Fibroblast of villous mesenchyme (primary cell): Measurements from ENCODE around the gene SPECC1. TPM values are rescaled to one million over a fixed set of nuclear protein-coding genes. Genes with fewer than 3 reads are reported as not detected.

ENCODE experiments used
- DNase-seq: peaks from one replicate; pipeline ENCODE4 v3.0.0-alpha.2; 2010; ENCODE audit warnings: low read depth
- H3K4me3 ChIP-seq: 2 replicates; pipeline ENCODE4 v1.5.1; 2011; ENCODE audit warnings: low read depth, mild to moderate bottlenecking, low read length
- total RNA-seq: library from RNA; depleted of rRNA; stranded (reverse); fragments of >200 nt; gene quantifications from 2 replicates; pipeline ENCODE4 v1.2.3, GENCODE V29; 2012
- TF ChIP-seq, protein P1 (sequence below): IDR thresholded peaks from 2 replicates; pipeline ENCODE4 v1.5.1; 2012; ENCODE audit warnings: low read depth, mild to moderate bottlenecking, low read length; ENCODE audit not compliant: insufficient read depth

The SPECC1 gene
- total RNA-seq, 1 donor: 148 TPM

DNA sequence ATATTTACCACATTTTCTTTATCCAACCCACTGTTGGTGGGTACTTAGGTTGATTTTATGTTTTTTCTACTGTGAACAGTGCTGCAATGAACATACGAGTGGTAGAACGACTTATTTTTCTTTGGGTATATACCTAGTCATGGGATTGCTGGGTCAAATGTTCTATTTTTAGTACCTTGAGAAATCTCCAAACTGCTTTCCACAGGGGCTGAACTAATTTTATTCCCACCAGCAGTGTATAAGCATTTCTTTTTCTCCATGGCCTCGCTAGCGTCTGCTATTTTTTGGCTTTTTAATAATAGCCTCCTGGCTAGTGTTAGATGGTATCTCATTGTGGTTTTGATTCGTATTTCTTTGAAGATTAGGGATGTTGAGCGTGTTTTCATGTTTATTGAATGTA lies 255.8 kb downstream of the SPECC1 start:
- TF ChIP-seq, protein P1, sequence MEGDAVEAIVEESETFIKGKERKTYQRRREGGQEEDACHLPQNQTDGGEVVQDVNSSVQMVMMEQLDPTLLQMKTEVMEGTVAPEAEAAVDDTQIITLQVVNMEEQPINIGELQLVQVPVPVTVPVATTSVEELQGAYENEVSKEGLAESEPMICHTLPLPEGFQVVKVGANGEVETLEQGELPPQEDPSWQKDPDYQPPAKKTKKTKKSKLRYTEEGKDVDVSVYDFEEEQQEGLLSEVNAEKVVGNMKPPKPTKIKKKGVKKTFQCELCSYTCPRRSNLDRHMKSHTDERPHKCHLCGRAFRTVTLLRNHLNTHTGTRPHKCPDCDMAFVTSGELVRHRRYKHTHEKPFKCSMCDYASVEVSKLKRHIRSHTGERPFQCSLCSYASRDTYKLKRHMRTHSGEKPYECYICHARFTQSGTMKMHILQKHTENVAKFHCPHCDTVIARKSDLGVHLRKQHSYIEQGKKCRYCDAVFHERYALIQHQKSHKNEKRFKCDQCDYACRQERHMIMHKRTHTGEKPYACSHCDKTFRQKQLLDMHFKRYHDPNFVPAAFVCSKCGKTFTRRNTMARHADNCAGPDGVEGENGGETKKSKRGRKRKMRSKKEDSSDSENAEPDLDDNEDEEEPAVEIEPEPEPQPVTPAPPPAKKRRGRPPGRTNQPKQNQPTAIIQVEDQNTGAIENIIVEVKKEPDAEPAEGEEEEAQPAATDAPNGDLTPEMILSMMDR: no peak
- no peak for DNase-seq

DNA sequence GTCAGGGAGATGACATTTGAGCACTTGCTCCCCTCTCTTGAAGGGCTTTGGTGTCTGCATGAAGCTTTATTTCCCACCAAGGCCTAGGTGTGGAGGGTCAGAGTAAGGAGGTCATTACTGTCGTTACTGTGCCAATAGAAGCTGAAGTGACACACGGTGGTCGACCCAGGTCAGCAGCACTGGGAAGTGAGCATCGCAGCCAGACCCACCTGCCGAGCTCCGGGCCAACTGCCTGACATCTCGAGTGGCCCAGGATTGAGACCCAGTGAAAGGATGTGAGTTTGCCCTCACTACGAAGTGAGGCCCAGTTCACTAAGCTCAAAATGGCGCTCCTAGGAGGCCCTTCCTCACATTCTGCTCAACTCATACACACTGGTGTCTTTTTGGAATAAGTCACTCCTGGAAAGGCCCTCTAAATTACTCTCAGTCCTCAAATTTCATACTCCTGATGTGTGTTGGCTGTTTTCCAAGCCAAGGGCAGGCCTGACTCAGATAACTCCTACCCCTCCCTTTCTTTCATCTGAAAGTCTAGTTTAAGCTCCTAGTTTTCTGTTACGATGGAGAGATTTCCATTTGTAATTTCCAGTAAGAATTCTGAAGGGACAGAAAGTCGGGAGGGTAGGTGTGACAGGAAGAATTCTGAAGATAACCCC lies 257.8 kb downstream of the SPECC1 start:
- H3K4me3 ChIP-seq: no peak overlapping the region
- peak; percentile 42 for DNase-seq

More for the DNA sequence above, 255.8 kb downstream of the SPECC1 start:
- no peak overlapping the region for H3K4me3 ChIP-seq

DNA sequence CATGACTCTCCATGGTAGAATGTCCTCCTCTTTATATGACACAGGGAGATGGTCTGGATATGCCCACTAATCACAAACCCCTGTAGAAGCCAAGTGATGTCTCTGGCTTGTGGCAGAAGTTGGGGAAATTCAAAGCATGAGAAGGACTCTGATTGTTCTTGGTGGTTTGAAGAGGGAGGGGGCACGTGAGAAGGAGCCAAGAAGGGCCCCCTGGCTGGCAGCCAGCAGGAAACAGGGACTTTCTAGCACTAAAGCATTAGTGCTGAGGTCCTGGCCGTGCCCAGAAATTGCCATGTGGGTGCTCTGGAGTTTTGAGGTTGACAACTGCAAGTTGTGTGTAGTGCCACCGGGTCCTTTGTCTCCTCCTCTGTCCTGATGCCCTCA lies 258.3 kb downstream of the SPECC1 start:
- H3K4me3 ChIP-seq: no peak overlapping the region
- TF ChIP-seq, protein P1: no peak
- DNase-seq: no peak

More for the DNA sequence above, 257.8 kb downstream of the SPECC1 start:
- TF ChIP-seq, protein P1: no peak

DNA sequence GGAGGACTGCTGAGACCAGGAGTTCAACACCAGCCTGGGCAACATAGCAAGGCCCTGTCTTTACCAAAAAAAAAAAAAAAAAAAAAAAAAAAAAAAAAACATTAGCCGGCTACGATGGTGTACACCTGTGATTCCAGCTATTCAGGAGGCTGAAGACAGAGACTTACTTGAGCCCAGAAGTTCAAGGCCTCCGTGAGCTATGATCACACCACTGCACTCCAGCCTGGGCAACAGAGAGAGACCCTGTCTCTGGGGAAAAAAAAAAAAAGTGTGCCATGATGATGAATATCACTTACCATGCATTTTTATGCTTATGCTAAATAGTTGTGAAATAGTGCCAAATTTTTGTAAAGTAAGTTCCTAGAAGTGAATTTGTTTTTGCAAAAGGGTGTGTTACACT lies 261.2 kb downstream of the SPECC1 start:
- TF ChIP-seq, protein P1: no peak
- no peak for DNase-seq
- H3K4me3 ChIP-seq: no peak overlapping the region

DNA sequence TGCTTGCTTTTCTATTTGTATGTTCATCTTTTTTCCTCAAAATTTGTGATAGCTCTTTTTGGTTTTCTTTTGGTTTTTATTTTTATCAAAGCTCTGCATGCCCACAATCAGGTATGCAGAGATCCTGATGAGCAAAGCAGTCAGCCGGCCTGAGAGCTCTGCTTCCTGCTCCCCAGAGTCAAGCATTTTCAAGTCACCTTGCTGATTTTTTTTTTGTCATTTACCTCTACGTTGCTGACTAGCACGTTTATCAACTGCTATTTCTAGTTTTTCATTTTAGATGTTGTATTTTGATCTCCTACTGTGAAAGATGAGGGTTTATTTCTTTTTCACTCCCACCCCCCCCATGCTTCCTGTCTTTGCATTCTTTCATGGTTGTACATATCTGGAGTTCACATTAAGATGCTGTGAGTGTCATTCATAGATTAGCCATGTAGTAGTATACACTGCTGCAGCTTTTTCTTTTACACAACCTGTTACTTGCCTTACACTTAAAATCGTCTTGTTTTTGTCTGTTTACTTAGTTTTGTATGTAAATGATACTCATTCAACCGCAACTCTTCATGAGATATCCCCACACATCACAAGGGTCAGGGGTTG lies 262.0 kb downstream of the SPECC1 start:
- no peak for DNase-seq
- H3K4me3 ChIP-seq: no peak overlapping the region
- TF ChIP-seq, protein P1: no peak

DNA sequence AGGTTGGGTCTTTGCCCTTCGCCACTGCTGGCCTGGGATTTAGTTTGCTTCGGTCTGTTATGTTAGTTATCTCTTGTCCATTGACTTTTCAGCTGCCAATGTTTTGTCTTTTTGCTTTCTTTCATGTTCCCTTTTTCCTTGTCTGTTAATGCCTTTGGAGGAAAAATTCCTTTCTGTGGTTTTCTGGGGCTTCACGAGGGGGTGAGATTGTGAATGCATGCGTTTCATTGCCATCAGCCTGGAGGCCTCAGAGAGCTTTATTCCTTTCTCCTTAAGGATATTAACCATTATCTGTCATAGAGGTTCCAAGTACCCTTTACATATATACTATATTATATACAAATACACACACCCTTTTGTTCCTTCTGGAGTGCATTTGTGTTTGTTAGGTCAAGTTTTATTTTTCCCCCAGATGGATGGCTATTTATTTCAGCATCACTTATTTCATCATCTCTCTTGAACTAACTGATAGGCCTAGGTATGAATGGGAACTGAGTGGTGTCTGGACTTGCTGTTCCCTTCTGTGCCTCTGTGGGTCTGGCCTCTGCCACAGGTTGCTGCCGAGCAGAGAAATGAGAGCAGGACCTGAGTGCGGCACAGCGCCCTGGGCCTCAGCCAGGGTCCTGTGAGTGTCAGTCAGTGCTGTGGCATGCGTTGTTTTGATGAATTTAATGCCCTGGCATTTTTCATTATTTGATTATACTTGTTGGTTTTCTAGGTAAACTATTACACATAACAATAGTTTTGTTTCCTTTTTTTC lies 264.8 kb downstream of the SPECC1 start:
- no peak overlapping the region for H3K4me3 ChIP-seq
- no peak for DNase-seq
- TF ChIP-seq, protein P1: no peak
